GM19395 (cell line): ENCODE measurements around the gene FHIT.

Source experiments
- ATAC-seq: cut with Tn5 transposase; IDR thresholded peaks from one replicate; pipeline ENCODE4 v1.9.1; 2021; ENCODE audit warnings: mild to moderate bottlenecking, moderate library complexity; ENCODE audit not compliant: unreplicated experiment

Gene FHIT

DNA sequence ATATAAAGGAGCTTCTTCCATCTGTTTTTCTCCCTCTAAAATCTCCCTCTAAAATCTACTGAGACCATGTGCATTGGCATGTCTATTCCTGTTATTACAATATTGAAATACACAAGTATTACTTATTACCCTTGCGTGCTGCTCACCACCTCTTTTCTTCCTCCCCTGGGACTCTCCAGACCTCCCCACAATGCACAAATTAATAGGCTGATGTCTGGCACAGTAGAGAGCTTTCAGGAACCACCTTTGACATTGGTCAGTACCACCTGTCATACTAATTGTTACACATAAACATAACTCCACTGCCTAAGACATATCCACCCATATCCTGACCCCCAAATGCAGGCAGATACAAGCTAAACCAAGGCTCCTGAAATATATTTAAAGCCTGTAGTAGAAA is 722.6 kb downstream of the FHIT start:
- no peak for ATAC-seq

DNA sequence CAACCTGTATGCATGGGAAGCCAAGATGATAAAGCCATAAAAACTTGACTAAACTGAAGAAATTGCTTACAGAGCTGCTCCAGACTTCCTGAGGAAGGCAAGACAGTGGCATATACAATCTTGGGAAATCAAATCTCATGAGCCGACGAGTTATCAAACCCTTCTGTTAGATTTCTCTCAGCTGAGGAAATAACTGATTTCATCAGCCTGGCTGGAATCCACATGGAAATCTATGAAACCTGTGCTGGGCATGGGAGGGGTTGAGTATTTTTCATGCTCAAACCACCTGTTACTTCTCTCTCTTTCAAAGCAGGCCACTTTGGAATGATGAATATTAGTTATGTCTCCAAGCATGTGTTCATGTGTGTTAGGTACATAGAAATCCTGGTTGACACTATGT is 727.7 kb downstream of the FHIT start:
- ATAC-seq = no peak

DNA sequence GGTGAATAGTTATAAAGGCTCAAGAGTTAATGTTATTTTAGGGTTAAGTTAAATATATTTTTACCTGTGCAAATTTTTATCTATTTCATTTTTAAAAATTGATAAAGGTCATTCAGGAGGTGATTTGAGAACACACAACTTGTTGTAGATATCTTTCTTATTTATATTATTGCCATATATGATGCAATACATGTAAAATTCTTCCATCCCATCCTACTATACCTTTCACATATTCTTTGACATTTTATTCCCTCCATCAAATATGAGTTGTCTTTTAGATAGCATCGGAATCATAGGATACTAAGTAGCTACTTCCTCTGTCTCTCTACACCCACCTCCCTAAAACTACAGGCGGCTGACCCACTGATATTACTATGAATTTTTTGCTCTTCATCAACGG is 734.1 kb downstream of the FHIT start:
- no peak for ATAC-seq

DNA sequence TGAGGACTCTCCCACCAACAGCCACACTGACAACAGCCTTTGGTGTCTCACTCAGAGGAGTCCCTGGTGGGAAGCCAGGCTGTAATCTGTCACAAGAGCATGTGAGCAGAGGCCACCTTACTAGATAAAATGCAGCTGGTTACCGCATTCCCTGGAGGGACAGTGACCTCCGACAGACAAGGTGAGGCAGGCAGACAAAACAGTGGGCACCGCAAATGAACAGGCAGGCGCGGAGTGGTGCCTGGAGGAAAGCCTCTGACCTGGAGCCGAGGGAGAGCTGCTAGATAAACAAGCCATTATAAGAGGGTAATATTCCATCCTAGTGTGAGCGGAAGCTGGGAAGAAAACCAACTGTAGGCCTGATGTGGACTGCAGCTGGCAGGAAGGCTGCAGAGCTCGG is 736.4 kb downstream of the FHIT start:
- no peak for ATAC-seq

DNA sequence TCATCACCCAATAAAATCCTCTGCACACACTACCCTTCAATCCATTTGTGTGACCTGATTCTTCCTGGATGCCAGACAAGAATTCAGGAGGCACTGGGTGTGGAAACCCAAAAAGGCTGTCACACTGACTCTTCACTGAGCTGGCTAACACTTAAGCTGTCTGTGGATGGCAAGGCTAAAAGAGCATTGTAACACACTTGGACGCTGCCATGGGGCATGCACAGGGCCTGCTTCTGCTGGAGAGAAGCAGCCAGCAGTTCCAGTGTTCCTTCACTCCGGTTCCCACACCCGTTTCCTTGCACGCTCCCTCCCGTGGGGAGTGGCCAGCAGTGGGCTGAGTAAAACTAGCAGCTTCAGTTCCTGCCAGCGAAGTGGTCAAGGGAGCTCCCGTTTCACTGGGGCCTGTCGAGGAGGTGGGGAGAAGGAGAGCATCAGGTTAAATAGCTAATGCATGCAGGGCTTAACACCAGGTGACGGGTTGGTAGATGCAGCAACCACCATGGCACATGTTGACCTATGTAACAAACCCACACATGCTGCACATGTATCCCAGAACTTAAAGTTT is 737.1 kb downstream of the FHIT start:
- no peak for ATAC-seq

DNA sequence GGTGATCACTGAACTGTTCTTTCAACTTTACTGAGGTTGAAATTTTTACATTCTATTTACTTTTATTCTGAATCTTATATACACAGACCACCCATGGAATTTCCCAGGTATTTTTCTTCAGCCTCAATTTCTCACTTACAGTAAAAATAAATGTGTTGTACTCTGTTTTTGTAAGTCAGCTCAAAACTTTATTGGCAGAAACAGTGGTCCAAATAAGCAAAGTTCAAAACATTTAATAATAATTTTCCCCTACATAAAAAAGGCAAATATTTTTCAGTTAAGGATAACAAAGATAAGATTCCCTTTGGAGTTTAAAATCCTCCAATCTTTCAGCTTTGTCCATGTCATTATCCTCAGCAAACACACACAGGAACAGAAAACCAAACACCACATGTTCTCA is 738.0 kb downstream of the FHIT start:
- ATAC-seq = no peak

DNA sequence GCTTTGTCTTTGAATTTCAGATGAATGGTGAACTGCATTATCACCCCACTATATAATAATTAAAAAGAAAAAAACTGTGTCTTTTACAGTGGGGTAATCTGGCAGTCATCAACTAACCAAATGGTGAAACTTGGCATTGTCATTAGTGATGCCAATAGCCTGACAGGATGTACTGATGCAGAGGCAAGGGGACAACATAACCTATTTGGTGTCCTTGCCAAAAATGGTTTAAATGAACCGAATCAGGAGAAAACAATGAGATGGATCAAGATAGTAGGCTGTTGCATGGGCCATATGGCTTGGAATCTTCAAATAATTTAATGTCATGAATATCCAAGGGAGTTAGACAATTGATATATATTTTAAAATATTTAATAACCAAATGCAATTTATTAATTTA is 738.7 kb downstream of the FHIT start:
- ATAC-seq = no peak

DNA sequence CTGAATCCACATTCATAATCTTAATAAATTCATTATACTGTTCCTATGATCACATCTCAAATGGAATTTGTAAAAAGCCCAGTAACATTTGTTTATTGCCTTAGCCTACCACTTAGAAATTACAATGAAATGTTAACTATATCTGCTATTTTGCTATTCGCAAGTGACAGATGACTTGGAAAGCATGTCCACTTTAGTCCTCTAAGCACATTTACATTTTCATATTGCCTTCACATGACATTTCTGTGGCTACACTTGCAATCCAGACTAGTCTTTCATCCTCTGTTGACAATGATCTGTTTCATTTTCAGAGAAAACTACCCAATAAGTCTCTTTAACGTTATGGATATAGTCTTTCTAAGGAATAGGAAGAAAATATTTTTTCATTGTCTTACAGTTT is 741.8 kb downstream of the FHIT start:
- ATAC-seq = no peak

DNA sequence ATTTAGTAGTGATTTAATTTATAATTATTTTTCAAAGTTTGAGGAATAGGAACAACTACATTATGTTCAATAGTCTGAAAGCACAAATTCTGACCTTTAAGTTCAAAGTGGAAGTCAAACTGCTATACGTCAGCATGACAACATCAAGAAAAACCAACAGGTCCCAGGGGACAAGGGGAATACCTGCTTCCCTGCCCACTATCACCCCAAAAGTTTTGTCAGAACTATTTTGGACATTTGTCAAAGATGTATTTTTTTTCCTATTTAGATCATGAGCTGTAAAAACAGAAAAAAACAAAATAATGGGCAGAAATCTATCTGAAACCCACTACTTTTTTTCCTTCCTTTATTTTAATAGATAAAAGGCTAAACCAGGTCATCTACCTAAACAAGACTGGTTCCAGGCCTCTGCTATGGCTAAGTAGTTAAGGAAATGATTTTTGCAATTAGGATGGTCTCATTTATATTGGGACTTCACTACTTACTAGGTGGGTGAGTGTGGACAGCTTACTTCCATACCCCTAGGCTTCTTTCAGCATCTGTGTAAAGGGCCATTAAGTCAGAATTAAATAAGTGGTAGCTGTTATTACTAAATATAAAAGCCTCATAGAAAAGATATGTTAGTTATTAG is 746.3 kb downstream of the FHIT start:
- no peak for ATAC-seq

DNA sequence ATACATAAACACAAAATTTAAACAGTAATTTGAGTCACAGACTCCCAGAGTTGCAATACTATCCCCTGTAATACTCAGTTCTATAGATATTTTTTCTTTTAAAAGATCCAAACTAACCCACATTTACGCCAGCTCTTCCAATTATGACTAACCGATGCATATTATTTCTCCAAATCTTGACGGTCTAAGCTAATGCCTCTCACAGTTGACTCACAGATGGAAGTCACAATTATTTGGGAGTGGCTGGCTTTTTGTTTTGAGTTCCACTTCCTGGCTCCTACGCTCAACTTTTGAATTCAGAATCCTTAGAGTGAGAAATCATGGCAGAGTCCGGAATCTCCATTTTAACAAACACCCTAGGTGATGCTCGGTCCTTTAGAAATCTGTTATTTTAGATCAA is 749.9 kb downstream of the FHIT start:
- no peak for ATAC-seq

DNA sequence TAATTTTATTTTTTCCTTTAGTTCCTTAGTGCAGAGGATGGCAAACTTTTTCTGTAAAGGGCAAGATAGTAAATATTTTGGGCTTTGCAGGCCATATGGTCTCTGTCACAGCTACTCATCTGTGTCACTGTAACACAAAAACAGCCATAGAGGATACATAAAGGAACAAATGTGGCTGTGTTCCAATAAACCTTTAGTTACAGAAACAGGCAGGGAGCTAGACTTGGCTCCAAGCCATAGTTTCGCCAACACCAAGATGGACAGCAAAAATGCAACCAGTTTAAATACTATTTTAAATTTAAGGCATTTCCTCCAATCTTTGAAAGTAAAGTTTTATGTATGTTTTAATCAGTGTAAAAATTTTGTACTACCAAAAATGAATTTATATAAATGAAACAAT is 753.4 kb downstream of the FHIT start:
- no peak for ATAC-seq

DNA sequence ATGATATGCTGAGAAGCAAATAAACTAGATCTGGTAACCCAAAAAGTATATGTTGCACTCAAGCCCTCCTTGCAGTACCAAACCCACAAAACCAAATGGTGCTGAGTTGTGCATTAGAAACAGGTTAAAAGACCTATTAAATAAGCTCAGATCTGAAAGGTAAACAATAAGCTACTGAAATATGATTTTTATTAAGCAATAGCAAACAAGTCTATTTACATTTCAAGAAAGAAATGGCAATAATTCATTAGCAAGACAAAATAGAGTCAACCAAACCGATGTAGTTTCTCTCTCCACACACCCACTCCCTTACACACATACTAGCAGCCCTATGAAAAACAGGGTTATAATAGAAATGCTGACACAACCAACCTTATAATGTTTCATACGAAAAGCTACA is 760.3 kb downstream of the FHIT start:
- no peak for ATAC-seq

DNA sequence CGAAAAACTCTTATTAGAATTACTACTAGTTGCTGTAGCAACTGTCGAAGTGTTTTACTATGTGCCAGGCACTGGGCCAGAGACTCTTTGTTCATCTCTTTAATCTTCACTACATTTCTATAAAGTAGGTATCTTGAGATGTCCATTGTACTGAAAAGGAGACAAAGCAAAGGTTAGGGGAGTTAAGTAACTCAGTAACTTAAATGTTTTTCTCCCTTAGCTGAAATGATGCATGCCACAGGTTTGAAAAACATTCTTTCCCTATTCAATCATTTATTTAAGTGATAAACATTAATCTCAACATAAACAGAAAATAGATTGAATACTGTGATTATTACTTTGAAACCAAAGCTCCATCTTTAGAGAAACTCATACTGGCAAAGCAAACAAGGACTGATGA is 776.2 kb downstream of the FHIT start:
- no peak for ATAC-seq

DNA sequence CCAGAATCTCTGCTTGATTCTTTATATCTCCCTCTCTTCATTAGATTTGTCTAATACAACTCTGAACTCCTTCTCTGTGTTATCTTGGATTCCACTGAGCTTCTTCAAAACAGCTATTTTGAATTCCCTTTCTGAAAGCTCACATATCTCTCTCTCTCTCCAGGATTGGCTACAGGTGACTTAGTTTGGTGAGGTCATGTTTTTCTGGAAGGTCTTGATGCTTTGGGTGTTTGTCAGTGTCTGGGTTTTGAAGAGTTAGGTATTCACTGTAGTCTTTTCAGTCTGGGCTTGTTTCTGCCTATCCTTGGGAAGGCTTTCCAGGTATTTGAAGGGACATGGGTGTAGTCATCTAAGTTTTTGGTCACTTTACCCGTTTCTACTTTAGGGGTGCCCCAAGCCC is 781.8 kb downstream of the FHIT start:
- no peak for ATAC-seq

DNA sequence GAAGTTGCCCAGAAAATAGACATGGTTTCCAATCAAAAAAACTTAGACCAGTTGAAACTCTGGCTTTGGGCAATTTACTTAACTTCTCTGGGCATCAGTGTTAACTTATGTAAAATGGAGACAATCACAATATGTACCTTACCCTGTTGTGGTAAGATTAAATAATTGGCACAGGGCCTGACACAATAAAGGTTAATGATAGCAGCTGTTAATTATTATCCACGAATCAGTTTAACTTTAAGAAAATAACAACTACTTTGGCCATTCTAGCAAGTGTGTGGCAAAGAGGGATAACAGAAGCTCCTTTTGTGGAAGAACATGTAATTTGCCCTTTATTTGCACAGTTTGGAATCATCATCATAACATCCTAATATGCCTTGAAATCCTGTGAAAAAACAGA is 787.6 kb downstream of the FHIT start:
- ATAC-seq = no peak

DNA sequence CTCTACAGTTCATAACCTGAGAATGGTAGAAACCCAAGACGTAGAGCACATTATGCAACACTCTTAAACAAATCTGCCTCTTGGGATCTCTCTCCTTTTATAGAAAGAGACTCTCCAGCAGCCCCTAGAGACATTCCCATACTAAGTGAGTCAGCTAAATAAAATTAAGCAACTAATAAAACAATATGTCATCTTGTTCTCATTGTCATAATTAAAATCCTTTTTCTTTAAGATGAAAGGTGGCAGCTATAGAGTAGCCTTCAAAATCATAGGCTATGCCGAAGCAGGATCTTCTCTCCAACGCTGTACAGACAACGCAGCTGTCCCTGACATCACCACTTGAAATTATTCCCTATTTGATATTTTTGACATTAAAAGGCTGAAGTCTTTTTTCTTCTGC is 790.0 kb downstream of the FHIT start:
- ATAC-seq = no peak

DNA sequence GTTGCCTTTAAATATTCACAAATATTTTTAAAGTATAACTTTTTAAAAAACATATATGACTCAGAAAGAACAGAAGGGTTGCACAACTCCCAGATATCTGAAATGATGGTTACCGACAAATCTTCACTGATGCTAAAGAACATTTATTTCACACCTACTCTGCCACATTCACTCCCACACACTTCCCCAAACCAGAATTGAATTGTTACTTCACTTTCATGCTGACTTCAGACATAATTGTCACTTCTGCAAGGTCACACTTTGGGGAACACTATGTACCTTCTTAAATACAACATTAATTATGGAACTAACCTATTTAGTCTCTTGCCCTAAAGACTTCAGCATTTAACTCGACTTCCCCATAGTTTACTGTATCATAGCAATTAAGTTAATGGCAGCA is 795.1 kb downstream of the FHIT start:
- no peak for ATAC-seq

DNA sequence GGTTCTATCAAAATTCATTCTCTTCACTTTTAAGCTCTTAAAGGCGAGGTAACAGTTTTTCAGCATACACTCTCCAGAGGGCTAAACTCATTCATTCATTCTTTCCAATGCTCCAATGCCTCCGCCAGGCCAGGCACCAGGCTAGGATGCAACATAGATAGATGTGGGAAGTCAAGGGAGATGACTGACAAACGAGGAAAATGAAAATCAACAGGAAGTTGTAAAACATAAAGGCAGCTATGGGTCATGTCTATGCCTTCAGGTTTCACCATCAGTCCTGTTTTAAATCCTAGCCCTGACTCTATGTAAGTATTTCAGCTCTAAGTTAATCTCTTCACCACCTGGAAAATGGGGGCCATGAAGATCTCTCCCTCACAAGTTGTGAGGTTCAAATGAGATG is 797.9 kb downstream of the FHIT start:
- ATAC-seq = no peak

DNA sequence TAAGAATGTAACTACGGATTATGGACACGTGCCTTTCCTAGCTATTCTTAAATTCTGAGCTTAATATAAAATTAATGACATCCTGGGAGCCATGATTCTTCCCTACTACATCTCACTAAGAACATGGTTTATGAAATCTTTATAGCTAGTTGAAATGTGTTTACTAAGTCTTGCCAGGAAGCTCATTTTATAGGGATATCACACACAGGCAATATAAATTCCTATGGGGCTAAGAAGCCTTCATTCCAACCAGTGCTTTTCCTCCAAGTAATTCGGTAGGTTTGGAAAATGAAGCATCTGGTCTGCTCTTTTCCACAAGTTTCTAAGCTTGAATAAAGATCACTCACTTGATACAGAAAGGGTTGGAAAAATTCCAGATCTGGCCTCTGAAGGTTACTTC is 802.6 kb downstream of the FHIT start:
- no peak for ATAC-seq

DNA sequence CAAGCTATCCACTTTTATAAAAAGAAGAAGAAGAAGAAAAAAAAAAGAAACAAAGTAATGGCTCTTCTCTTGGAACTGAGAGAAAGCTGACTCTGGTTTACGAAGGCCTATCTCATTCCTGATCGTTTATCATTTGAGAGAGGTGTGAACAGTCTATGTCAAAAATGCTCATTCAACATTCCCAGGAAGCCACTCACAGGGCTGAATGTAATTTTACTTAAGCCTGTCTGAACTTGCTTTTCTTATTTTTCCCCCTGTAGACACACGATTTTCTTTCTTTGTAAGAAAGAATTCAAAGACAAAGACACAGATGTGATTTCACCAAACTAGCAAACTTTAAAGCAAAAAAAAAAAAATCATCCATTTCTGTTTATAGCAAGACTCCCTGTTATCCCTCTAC is 805.8 kb downstream of the FHIT start:
- ATAC-seq = no peak

DNA sequence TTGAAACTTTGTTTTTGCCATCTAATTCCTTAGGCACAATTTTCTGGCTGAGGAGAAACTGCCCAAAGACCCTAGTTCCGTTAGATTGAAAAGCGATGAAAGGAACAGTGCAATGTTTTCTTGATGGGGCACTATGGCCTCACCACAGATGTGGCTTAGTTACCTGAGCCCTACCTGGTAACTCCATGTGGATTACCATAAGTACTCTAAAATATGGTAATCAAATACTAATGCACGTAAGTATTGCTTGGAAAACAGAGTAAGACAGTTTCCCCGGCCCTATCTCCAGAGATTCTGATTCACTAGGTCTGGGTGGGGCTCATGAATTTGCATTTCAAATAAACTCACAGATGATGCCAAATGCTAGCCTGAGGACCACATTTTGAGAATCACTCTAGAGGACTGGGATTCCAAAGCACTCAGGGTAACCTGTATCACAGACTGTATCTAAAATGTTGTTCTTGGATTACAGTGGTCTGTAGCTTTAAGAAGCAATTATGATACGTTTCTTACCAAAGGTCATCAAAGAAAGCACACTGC is 806.3 kb downstream of the FHIT start:
- ATAC-seq = no peak

DNA sequence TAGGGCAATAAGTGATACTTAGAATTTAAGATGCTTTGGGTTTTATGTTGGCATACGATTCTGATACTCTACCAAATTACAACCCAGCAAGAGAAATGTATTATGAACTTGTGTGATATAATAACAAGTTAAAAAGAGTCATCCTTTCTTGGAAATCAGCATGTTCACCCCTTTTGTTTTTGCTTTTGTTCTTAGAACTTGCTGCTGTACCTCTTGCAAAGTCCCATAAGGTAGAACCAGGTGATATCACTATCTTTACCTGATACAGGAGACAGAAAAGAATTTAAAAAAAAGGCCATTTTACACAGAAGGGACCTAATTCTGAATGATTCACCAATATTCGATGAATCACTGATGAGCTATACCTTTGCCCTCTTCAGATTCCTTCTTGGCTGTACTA is 810.4 kb downstream of the FHIT start:
- ATAC-seq = no peak
